Brain pericyte (primary cell): Measurements from ENCODE around the gene HSPA1L.

Source experiments
- DNase-seq: peaks from one replicate; pipeline ENCODE4 v3.0.0-alpha.2; 2012; ENCODE audit warnings: low read depth, low spot score

The HSPA1L gene

GRCh38 chr6:31765910-31766794 is 48.9 kb downstream of the HSPA1L start:
- no peak for DNase-seq

GRCh38 chr6:31765559-31765909 is 49.5 kb downstream of the HSPA1L start:
- DNase-seq: no peak

GRCh38 chr6:31764198-31764597 is 50.9 kb downstream of the HSPA1L start:
- no peak for DNase-seq

- DNase-seq: no peak
Measured at GRCh38 chr6:31763619-31763940, 51.5 kb downstream of the HSPA1L start.

GRCh38 chr6:31762878-31763618 is 52.0 kb downstream of the HSPA1L start:
- no peak for DNase-seq

GRCh38 chr6:31762356-31762755 is 52.7 kb downstream of the HSPA1L start, which contains the start of gene SAPCD1:
SAPCD1 (plus strand) TSS chr6:31762656; CDS start chr6:31763055, 399 bp downstream.
- no peak for DNase-seq

- no peak for DNase-seq
Measured at GRCh38 chr6:31761343-31761742, 53.7 kb downstream of the HSPA1L start.

- no peak for DNase-seq
Measured at GRCh38 chr6:31760790-31761189, 54.3 kb downstream of the HSPA1L start.
